Psoas muscle (tissue), 8 donors: ENCODE data around the gene CDON. TPM values are rescaled to one million over a fixed set of nuclear protein-coding genes. Genes with fewer than 3 reads are reported as not detected.

ENCODE experiments used
- ATAC-seq, 4 donors: fragments of 200-7000 bp; cut with Tn5 transposase; one replicate each; pipeline ENCODE4 v1.9.1; 2020; ENCODE audit warnings: moderate library complexity in 3 of 4, mild to moderate bottlenecking in 2 of 4
- DNase-seq, 2 donors: peaks; one replicate each; pipeline ENCODE4 v3.0.0-alpha.2; 2020
- H3K27ac ChIP-seq: fragments of 200-600 bp; one replicate; pipeline ENCODE4 v1.8.0; 2022
- H3K27me3 ChIP-seq, 3 donors: fragments of 200-600 bp in 1 of 3; one replicate each; pipeline versions ENCODE4 v1.6.1 to v1.8.0; 2013 to 2022; ENCODE audit warnings: low read length in 2 of 3, mild to moderate bottlenecking in 2 of 3, moderate library complexity in 1 of 3; ENCODE audit not compliant: insufficient read depth in 3 of 3
- H3K36me3 ChIP-seq, 2 donors: fragments of 200-600 bp in 1 of 2; one replicate each; pipeline versions ENCODE4 v1.6.1 to v1.8.0; 2013 to 2022; ENCODE audit warnings: low read depth in 1 of 2, mild to moderate bottlenecking in 1 of 2, moderate library complexity in 1 of 2; ENCODE audit not compliant: insufficient read depth in 1 of 2
- H3K4me1 ChIP-seq: fragments of 200-600 bp; one replicate; pipeline ENCODE4 v1.8.0; 2022
- H3K4me3 ChIP-seq: fragments of 200-600 bp; one replicate; pipeline ENCODE4 v1.8.0; 2022; ENCODE audit warnings: mild to moderate bottlenecking
- H3K9me3 ChIP-seq: fragments of 200-600 bp; one replicate; pipeline ENCODE4 v1.8.0; 2022
- WGBS, 3 donors: extraction: QIAGEN DNeasy Blood & Tissue Kit; methylation state at CpG; one replicate each; pipeline versions ENCODE4 v1.1.6 to v1.1.7; 2013; 5-methylcytosine and 5-hydroxymethylcytosine counted together
- intact Hi-C, 2 donors: fragments of 100-400 bp; cut with DNase I; formaldehyde crosslinking; loops; one replicate each; pipeline versions ENCODE4 v1.11.0 to v1.14.2; 2022
- polyA plus RNA-seq, 3 donors: library from polyadenylated mRNA; stranded (reverse); fragments of 200-250 nt; gene quantifications; one replicate each; pipeline ENCODE4 v1.2.3, GENCODE V29; 2013
- total RNA-seq, 4 donors: library from RNA; stranded (reverse); fragmentation: NEBNext Ultra II Directional in 2 of 4; extraction: Animal tissue kit (Norgen Biotek cat#: 25700) in 2 of 4; gene quantifications; one replicate each; pipeline versions ENCODE4 v1.2.1 to v1.2.4, GENCODE V29; 2021 to 2023
- TF ChIP-seq, protein P1 (sequence below): fragments of 200-600 bp; IDR thresholded peaks from one replicate; pipeline ENCODE4 v1.8.0; 2022; ENCODE audit warnings: antibody characterized with exemption
- donor health status: healthy with polysubstance abuse.
- donor health status: DM: no; HTN: no; CAD: no; lungs with moderate emphysema.
- donor health status: Bipolar disorder and iron deficiency.
- donor health status: healthy.
- donor health status: DM: yes; HTN: yes; CAD: no.
- donor health status: DM: no; HTN: no; CAD: no.
- donor health status: DM: no; HTN: no; CAD: no.
- donor health status: DM: yes; HTN: yes; CAD: no.

CDON gene
- total and polyA plus RNA-seq, 7 donors: 0.63 to 5.6 (median 1.3) TPM

DNA sequence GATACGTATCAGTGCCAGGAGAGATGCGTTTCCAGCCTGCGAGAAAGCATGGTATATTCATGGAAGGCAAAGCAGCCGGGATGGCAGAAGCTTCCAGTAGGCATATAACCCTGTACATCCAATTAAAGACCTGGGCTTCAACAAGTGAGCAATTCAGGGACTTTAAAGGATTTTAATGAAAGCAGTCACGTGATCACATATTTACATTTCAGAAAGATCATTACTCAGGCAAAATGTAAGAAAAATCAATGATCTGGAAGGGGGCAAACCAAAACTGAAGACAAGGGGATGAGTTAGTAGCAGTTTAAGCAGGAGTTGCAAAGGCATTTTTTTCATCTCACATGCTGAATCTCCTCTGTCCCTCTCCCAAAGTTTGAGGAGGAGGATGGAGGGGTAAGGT lies 7.8 kb downstream of the CDON start:
- TF ChIP-seq, protein P1, sequence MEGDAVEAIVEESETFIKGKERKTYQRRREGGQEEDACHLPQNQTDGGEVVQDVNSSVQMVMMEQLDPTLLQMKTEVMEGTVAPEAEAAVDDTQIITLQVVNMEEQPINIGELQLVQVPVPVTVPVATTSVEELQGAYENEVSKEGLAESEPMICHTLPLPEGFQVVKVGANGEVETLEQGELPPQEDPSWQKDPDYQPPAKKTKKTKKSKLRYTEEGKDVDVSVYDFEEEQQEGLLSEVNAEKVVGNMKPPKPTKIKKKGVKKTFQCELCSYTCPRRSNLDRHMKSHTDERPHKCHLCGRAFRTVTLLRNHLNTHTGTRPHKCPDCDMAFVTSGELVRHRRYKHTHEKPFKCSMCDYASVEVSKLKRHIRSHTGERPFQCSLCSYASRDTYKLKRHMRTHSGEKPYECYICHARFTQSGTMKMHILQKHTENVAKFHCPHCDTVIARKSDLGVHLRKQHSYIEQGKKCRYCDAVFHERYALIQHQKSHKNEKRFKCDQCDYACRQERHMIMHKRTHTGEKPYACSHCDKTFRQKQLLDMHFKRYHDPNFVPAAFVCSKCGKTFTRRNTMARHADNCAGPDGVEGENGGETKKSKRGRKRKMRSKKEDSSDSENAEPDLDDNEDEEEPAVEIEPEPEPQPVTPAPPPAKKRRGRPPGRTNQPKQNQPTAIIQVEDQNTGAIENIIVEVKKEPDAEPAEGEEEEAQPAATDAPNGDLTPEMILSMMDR: no peak
- H3K27me3 ChIP-seq: peaks cover 0 to 9% (median 0%) of the 10 kb centered on the region in 3 donors
- no peak overlapping the region for H3K27ac ChIP-seq
- intact Hi-C loops: no loop called here
- no peaks in the 10 kb centered on the region for H3K9me3 ChIP-seq
- DNase-seq (no peak), ATAC-seq (no peak)
- no peak overlapping the region for H3K4me3 ChIP-seq
- 95 to 97% (median 96%) methylated on average over 5 of the region's 5 CpGs for whole genome bisulfite sequencing, 3 donors
- no peaks in the 10 kb centered on the region for H3K4me1 ChIP-seq
- H3K36me3 ChIP-seq: no peaks in the 10 kb centered on the region

DNA sequence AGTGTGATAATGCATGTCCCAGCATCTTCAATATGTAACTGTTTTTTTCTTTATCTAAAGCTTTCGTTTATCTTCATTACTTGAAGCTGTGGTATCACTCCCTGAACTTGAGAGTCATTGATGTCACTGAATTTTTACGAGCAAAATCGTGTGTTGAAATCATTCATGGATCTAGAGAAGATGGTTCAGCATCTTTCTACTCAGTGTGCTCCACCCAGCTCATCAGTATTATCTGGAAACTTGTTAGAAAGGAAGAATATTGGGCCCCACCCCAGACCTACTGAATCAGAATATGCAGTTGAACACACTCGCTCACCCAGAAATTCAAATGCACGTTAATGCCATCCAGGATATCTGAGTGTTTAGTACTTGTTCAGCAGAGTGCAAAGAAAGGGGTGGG lies 8.3 kb downstream of the CDON start:
- ATAC-seq (no peak), DNase-seq (no peak)
- no peak overlapping the region for H3K27ac ChIP-seq
- H3K4me1 ChIP-seq: no peaks in the 10 kb centered on the region
- TF ChIP-seq, protein P1: no peak
- intact Hi-C loops: no loop called here
- H3K27me3 ChIP-seq: peaks cover 0 to 9% (median 0%) of the 10 kb centered on the region in 3 donors
- no peaks in the 10 kb centered on the region for H3K9me3 ChIP-seq
- WGBS, 3 donors: 59 to 65% (median 64%) methylated on average over 5 of the region's 5 CpGs
- no peak overlapping the region for H3K4me3 ChIP-seq
- H3K36me3 ChIP-seq: no peaks in the 10 kb centered on the region

DNA sequence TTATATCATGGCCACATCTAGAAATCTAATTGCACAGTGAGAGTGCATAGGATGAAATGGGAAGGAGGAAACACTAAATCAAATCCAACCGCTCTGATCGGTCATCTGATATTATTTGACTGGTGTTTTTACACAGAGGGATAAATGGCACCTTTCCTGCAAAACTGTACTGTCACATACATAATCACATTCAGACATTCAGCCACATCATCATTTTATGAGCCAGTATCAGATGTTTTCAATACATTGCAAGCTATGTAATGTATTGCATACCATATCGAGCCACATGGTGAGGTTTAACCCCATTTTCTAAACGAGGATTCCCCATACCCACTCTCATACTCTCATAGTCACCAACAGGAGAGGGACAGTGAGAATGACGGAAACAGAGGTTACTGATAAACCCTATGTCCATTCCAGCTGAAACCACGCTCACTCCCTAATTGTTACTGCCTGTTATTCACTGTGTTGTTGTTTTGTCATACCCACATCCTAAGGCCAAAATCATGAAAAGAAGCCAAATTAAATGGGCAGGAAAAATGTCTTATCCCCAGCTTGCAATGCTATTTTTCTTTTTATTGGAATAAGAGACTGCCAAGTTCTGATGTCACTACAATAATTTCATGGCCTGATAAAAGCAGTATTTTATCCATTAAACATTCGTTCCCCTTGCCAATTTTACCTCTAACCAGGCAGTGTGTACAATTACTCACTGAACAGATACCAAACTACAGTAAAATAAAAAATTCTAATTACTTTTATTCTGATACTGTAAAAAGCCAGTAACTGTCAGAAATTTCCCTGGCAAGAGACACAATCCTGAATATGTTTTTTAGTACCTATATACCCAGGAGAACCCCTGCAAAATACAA lies 9.0 kb downstream of the CDON start:
- Histone ChIP-seq H3K4me3 (no peak overlapping the region), H3K36me3 (no peaks in the 10 kb centered on the region), H3K4me1 (no peaks in the 10 kb centered on the region), H3K9me3 (no peaks in the 10 kb centered on the region), H3K27me3 (peaks cover 0 to 4% (median 0%) of the 10 kb centered on the region in 3 donors), H3K27ac (no peak overlapping the region)
- TF ChIP-seq, protein P1: no peak
- WGBS, 3 donors: 59 to 78% (median 62%) methylated on average over 7 of the region's 7 CpGs
- ATAC-seq (no peak), DNase-seq (no peak)
- intact Hi-C loops: no loop called here

DNA sequence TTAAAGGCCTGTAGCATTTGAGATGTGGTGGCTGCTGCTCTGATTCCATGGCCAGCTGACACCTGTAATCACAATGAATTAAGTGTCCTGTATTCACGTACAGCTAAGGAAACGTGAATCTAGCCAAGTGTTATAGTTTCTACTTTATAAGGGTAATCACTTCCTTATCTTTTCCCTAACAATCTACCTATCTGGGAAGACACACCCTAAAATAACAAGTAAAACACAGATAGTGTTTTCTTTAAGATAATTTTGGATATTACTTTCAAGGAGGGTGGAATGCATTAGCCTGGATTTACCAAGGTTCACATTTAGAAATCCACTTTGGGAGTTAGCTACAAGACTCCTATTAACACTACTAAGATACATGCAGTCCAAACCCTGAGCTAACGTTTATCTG lies 11.5 kb downstream of the CDON start:
- Histone ChIP-seq H3K4me3 (no peak overlapping the region), H3K27ac (no peak overlapping the region), H3K27me3 (no peaks in the 10 kb centered on the region), H3K9me3 (no peaks in the 10 kb centered on the region), H3K4me1 (no peaks in the 10 kb centered on the region), H3K36me3 (no peaks in the 10 kb centered on the region)
- DNase-seq (no peak), ATAC-seq (no peak)
- 63 to 82% (median 69%) methylated on average over 3 of the region's 3 CpGs for WGBS, 3 donors
- intact Hi-C loops: no loop called here
- TF ChIP-seq, protein P1: no peak
